Subcutaneous adipose tissue (tissue), 4 donors: ENCODE measurements around the gene REXO5. TPM values are rescaled to one million over a fixed set of nuclear protein-coding genes. Genes with fewer than 3 reads are reported as not detected.

Experiments used
- CTCF ChIP-seq: fragments of 450-650 bp; IDR thresholded peaks from one replicate; pipeline ENCODE4 v1.5.1; 2016; ENCODE audit warnings: low read depth, mild to moderate bottlenecking, control low read depth, antibody characterized with exemption, moderate library complexity
- total RNA-seq, 4 donors: library from RNA; depleted of rRNA; stranded (reverse); fragments of >200 nt; gene quantifications; one replicate each; pipeline ENCODE4 v1.1.0, GENCODE V29; 2016

REXO5 gene
- total RNA-seq, 4 donors from 2014 or later: 3.6 to 6.5 (median 5.3) TPM

DNA sequence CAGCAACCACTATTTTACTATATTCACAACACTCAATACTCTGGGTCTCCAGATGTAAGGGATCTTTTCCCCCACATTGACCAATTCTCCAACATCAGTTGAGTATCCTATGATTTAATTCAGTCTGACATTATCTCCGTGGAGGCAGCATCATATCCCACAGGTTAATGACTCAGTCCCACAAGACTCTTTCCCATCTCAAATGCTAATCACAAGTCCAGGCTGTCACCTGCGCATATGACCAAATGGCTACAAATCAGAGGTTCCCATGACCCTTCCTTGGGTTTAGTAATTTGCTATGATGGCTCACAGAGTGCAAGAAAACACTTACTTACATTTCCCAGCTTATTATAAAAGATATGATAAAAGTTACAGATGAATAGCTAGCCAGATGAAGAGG is 23.9 kb upstream of the REXO5 start:
- no peak for TF ChIP-seq CTCF

DNA sequence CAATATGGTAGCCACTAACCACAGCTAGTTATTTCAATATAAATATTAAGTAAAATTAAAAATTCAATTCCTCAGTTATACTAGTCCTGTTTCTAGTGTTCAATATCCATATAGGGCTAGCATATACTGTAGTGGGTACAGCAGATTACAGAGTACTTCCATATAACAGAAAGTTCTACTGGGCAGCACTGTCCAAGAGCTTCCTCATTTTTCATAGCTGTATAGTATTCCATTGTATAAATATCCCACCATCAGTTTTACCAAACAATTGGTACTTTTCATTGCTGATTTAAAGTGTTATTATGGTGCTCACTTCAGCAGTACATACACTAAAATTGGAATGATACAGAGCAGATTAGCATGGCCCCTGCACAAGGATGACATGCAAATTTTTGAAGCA is 22.1 kb upstream of the REXO5 start:
- no peak for TF ChIP-seq CTCF

- no peak for TF ChIP-seq CTCF
Observed at GRCh38 chr16:20789130-20789529, 17.2 kb upstream of the REXO5 start.

- TF ChIP-seq CTCF: no peak
Observed at GRCh38 chr16:20791923-20792612, 14.3 kb upstream of the REXO5 start.

GRCh38 chr16:20798364-20798763 is 8.0 kb upstream of the REXO5 start:
- TF ChIP-seq CTCF: no peak

GRCh38 chr16:20799599-20799998 is 6.7 kb upstream of the REXO5 start:
- TF ChIP-seq CTCF: no peak

DNA sequence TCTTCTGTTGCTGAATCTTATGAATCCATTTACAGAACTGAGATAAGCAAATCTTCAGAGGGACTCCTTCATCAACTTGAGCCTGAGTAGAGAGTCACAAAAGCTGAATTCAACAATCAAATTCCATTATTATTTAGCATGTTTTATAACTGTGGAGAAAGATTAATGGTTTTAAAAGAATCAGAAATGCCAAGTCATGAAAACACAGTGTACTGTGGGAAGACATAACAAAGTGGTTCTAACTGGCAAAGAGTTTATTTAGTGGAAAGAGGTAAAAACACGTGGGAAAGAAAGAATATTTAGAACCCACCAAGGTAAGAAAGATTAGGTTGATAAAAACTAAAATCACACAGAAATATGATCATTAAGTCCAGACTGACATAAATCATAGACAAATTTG is 5.0 kb upstream of the REXO5 start:
- TF ChIP-seq CTCF: no peak
